ENCODE results near the gene FNIP2.

The FNIP2 gene

GRCh38 chr4:158775091-158775651 is 6.3 kb downstream of the FNIP2 start:
- DNase-seq (ENCODE audit: low read depth) = no peak
- TF ChIP-seq, protein P1, sequence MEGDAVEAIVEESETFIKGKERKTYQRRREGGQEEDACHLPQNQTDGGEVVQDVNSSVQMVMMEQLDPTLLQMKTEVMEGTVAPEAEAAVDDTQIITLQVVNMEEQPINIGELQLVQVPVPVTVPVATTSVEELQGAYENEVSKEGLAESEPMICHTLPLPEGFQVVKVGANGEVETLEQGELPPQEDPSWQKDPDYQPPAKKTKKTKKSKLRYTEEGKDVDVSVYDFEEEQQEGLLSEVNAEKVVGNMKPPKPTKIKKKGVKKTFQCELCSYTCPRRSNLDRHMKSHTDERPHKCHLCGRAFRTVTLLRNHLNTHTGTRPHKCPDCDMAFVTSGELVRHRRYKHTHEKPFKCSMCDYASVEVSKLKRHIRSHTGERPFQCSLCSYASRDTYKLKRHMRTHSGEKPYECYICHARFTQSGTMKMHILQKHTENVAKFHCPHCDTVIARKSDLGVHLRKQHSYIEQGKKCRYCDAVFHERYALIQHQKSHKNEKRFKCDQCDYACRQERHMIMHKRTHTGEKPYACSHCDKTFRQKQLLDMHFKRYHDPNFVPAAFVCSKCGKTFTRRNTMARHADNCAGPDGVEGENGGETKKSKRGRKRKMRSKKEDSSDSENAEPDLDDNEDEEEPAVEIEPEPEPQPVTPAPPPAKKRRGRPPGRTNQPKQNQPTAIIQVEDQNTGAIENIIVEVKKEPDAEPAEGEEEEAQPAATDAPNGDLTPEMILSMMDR (IDR thresholded peaks at IDR 0.05; ENCODE audit: insufficient read depth, low read depth, low read length, missing control alignments) = no peak
- no peak overlapping the region for H3K4me3 ChIP-seq (ENCODE audit: low read depth, low read length)

DNA sequence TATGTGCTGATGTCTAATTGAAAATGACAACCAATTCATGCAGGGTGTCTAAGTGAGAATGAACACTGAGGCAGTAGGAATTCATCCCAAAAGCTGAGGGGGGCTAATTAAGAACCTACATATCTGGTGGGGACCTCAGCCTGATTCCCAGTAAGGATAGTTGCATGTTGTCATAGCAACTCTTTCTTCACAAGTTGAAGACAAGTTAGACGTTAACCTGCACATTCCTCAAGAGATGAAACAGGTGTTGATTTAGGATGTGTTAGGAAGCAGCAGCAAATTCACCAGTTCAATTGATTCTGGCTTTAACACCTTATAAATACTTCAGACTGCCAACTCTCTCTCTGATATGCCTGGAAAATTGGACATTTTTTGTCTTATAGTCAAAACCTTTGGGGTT is 7.3 kb downstream of the FNIP2 start:
- H3K4me3 ChIP-seq (ENCODE audit: low read depth, low read length) = no peak overlapping the region
- TF ChIP-seq, protein P1 (IDR thresholded peaks at IDR 0.05; ENCODE audit: insufficient read depth, low read depth, low read length, missing control alignments) = no peak
- no peak for DNase-seq (ENCODE audit: low read depth)

GRCh38 chr4:158777423-158778155 is 8.8 kb downstream of the FNIP2 start:
- TF ChIP-seq, protein P1 (IDR thresholded peaks at IDR 0.05; ENCODE audit: insufficient read depth, low read depth, low read length, missing control alignments) = no peak
- H3K4me3 ChIP-seq (ENCODE audit: low read depth, low read length) = no peak overlapping the region
- DNase-seq (ENCODE audit: low read depth) = no peak

- TF ChIP-seq, protein P1 (IDR thresholded peaks at IDR 0.05; ENCODE audit: insufficient read depth, low read depth, low read length, missing control alignments) = no peak
- peak; percentile 67 for DNase-seq (ENCODE audit: low read depth)
Measured at GRCh38 chr4:158778156-158778711, 9.4 kb downstream of the FNIP2 start.

DNA sequence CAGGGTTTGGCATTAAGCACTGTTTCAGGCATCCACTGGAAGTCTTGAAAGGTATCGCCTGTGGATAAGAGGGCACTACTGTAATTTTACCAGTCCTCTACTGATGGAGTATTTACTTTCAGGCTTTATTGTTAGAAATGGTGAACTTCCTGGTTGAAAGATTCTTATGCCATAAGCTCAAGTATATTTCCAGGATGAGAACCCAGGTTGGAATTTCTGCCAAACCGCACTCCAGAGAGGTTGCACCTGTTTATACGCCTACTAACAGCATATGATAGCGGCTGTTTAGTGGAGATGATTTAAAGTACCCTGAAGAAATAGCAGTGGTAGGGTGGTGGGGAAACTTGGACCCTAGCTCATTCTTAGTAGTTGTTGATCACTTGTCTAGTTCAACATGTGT is 9.9 kb downstream of the FNIP2 start:
- no peak for DNase-seq (ENCODE audit: low read depth)
- no peak overlapping the region for H3K4me3 ChIP-seq (ENCODE audit: low read depth, low read length)
- TF ChIP-seq, protein P1 (IDR thresholded peaks at IDR 0.05; ENCODE audit: insufficient read depth, low read depth, low read length, missing control alignments) = no peak

More at GRCh38 chr4:158778156-158778711, 9.4 kb downstream of the FNIP2 start:
- no peak overlapping the region for H3K4me3 ChIP-seq (ENCODE audit: low read depth, low read length)

GRCh38 chr4:158781963-158782362 is 13.1 kb downstream of the FNIP2 start:
- H3K4me3 ChIP-seq (ENCODE audit: low read depth, low read length) = no peak overlapping the region
- no peak for DNase-seq (ENCODE audit: low read depth)
- TF ChIP-seq, protein P1 (IDR thresholded peaks at IDR 0.05; ENCODE audit: insufficient read depth, low read depth, low read length, missing control alignments) = no peak
